ENCODE measurements around the gene MDN1.

DNA sequence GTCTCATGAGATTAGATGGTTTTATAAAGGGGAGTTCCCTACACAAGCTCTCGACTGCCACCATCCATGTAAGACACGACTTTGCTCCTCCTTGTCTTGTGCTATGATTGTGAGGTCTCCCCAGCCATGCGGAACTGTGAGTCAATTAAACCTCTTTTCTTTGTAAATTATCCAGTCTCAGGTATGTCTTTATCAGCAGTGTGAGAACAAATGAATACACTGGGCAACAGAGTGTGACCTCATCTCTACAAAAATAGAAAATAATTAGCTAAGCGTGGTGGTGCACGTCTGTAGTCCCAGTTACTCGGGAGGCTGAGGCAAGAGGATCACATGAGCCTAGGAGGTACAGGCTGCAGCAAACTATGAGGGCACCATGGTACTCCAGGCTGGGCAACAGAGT, 51.3 kb downstream of the MDN1 start:
- TF ChIP-seq, protein P1, sequence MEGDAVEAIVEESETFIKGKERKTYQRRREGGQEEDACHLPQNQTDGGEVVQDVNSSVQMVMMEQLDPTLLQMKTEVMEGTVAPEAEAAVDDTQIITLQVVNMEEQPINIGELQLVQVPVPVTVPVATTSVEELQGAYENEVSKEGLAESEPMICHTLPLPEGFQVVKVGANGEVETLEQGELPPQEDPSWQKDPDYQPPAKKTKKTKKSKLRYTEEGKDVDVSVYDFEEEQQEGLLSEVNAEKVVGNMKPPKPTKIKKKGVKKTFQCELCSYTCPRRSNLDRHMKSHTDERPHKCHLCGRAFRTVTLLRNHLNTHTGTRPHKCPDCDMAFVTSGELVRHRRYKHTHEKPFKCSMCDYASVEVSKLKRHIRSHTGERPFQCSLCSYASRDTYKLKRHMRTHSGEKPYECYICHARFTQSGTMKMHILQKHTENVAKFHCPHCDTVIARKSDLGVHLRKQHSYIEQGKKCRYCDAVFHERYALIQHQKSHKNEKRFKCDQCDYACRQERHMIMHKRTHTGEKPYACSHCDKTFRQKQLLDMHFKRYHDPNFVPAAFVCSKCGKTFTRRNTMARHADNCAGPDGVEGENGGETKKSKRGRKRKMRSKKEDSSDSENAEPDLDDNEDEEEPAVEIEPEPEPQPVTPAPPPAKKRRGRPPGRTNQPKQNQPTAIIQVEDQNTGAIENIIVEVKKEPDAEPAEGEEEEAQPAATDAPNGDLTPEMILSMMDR (IDR thresholded peaks at IDR 0.05; ENCODE audit: poor library complexity), result no peak
- no peak for TF ChIP-seq EZH2 (IDR thresholded peaks at IDR 0.05; ENCODE audit: borderline replicate concordance)

Measured in hepatocyte (in vitro differentiated cells).